ENCODE data around the gene AMDHD1.
"Not testable (repeated sequence)": the region's sequence is repeated elsewhere in the genome, so short reads cannot be mapped to it uniquely, and the experiment has no call there.

Gene AMDHD1

GRCh38 chr12:95966287-95966870 is 23.2 kb downstream of the AMDHD1 start:
- DNase-seq, result no peak

- no peak for DNase-seq
Observed at GRCh38 chr12:95967301-95967700, 24.2 kb downstream of the AMDHD1 start.

GRCh38 chr12:95969116-95969515 is 26.0 kb downstream of the AMDHD1 start:
- DNase-seq, result not testable (repeated sequence)

- DNase-seq, result no peak
Observed at GRCh38 chr12:95970905-95971304, 27.8 kb downstream of the AMDHD1 start.

GRCh38 chr12:95972832-95973456 is 29.8 kb downstream of the AMDHD1 start:
- DNase-seq, result no peak

- no peak for DNase-seq
Observed at GRCh38 chr12:95974358-95974757, 31.2 kb downstream of the AMDHD1 start.

GRCh38 chr12:95975491-95975890 is 32.4 kb downstream of the AMDHD1 start:
- no peak for DNase-seq

GRCh38 chr12:95976416-95976832 is 33.3 kb downstream of the AMDHD1 start:
- DNase-seq, result no peak

GRCh38 chr12:95977764-95978305 is 34.7 kb downstream of the AMDHD1 start:
- DNase-seq, result no peak

GRCh38 chr12:95978351-95978750 is 35.2 kb downstream of the AMDHD1 start:
- DNase-seq, result no peak

- DNase-seq, result no peak
Observed at GRCh38 chr12:95978774-95979173, 35.6 kb downstream of the AMDHD1 start.

GRCh38 chr12:95980437-95980836 is 37.3 kb downstream of the AMDHD1 start:
- no peak for DNase-seq

- no peak for DNase-seq
Observed at GRCh38 chr12:95982602-95983001, 39.5 kb downstream of the AMDHD1 start.

GRCh38 chr12:95984682-95985081 is 41.6 kb downstream of the AMDHD1 start:
- DNase-seq, result no peak

- no peak for DNase-seq
Observed at GRCh38 chr12:95986635-95987570, 43.8 kb downstream of the AMDHD1 start.

- DNase-seq, result no peak
Observed at GRCh38 chr12:95988506-95989275, 45.6 kb downstream of the AMDHD1 start.

- no peak for DNase-seq
Observed at GRCh38 chr12:95989504-95990123, 46.5 kb downstream of the AMDHD1 start.

GRCh38 chr12:95990136-95990535 is 47.0 kb downstream of the AMDHD1 start:
- no peak for DNase-seq

- no peak for DNase-seq
Observed at GRCh38 chr12:95993907-95994306, 50.8 kb downstream of the AMDHD1 start.

GRCh38 chr12:95994476-95994875 is 51.3 kb downstream of the AMDHD1 start:
- no peak for DNase-seq

GRCh38 chr12:95995238-95996031 is 52.3 kb downstream of the AMDHD1 start:
- no peak for DNase-seq
